GM18873 (cell line): ENCODE results near the gene ZBTB21.

Experiments
- ATAC-seq: cut with Tn5 transposase; IDR thresholded peaks from one replicate; pipeline ENCODE4 v1.9.1; 2021; ENCODE audit warnings: mild to moderate bottlenecking, moderate library complexity, moderate number of reproducible peaks; ENCODE audit not compliant: unreplicated experiment, low FRiP score

The ZBTB21 gene

DNA sequence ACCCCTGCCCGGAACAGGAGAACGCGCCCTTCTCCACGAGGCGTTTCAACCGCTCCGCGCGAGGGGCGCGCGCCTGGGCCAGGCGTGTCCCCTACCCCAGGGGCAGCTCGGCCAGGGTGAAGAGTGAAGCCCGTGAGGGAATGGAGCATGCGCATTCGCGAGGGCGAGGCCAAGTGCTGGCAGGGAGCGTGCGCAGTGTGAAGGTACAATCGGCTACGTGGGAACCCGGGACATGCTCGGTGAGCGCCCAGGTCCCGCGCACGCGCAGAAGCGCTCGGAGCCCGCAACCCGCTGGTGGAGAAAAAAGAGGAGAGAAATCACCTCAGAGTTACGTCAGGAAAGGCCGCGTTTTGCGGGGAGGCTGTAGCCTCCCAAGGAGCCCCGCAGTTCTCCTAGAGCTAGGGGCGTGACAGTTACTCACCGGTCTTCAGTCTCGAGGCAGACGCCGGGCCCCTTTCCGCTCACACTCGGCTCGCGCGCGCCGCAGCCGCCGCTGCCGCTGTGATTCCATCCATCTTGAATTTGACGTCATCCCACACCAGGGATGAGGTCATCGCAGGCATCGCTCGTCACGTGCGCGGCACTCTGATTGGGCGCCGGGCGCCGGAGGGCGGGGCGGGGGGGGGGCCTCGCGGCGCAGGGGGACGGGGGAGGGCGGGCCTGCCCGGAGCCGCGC, at the start of gene ZBTB21:
Gene ZBTB21 (minus strand): TSS at position 530 of the 676 bp plus-strand sequence. CDS start 16,265 bp downstream, outside the sequence.
- ATAC-seq: peak; percentile 54

DNA sequence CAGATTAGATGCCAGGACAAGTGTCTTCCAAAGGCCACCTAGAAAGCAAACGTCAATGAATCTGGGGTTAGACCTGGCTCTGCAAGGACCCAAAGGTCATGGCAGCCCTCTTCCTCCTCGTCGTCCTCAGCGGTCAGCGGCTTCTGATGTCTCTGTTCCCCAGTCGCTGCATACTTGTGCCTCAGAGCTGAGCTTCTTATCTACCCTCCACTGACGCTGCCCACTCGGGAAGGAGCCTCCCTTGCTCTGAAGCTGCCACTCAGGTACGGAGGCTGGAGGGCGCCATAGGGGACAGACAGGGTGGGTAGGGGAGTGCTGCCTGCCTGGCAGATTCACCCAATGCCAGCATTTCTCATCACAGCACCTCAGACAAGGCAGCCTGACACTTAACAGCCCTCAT, 49.6 kb upstream of the ZBTB21 start:
- ATAC-seq: no peak

DNA sequence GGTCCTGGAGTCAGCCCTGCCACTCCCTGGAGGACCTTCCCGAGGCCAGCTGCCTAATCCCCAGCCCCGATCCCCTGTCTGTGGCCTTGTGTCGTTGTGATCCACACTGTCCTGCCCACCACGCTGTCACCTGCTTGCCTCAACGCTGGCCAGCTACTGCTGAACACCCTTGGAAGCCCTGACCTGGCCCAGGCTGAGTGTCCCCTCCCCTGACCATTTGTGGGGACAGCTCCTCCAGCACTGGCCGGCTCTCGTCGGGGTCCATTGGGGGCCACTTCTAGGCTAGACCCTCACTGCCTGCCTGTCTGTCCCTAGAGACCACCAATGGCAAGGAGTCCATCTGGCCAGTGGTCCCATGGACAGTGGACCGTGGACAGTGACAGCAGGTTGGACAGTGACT, 49.0 kb upstream of the ZBTB21 start:
- no peak for ATAC-seq

DNA sequence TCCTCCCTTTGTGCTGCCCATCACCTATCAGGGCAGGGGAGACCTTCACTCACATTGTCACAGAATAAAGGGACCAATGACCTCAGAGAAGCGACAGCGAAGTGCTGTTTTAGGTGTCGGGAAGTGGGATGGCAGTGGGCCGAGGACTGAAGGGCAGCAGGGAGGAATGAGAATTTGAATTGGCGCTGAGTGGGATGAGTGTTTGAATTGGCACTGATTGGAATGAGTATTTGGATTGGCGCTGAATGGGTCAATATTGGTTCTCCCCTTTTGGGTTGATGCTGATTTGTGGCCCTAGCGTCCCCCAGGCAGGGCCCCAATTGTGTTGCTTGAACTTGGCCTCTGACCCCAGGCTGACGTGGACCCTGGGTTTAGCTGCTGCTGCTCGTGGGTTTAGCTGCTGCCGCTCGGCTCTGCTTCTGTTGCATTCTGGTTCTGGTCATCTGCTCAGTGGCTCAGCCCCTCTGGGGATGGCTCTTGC, 48.5 kb upstream of the ZBTB21 start:
- no peak for ATAC-seq

DNA sequence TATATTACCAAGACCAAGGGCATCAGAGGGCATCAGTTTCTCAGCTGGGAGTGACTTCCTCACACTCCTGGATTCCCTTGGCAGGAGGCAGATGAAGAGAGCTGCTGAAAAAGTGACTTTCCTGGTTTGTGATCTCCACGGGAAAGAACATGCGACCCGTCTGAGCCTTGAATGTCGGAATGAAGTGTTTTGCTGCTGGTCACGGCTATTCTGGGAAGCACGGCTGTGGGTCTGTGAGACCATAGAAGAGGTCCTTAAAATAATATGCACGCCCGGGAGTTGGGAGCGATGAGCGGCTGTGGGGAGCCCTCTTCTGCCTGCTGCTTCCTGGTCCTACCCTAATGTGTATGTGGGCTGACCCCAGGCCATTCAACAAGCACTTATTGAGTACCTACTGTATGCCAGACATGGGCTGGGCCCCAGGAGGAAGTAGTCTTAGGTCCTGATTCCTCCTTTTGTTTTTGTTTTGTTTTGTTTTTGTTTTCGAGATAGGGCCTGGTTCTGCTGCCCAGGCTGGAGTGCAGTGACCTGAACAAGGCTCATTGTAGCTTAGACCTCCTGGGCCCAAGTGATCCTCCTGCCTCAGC, 47.8 kb upstream of the ZBTB21 start:
- ATAC-seq: no peak

DNA sequence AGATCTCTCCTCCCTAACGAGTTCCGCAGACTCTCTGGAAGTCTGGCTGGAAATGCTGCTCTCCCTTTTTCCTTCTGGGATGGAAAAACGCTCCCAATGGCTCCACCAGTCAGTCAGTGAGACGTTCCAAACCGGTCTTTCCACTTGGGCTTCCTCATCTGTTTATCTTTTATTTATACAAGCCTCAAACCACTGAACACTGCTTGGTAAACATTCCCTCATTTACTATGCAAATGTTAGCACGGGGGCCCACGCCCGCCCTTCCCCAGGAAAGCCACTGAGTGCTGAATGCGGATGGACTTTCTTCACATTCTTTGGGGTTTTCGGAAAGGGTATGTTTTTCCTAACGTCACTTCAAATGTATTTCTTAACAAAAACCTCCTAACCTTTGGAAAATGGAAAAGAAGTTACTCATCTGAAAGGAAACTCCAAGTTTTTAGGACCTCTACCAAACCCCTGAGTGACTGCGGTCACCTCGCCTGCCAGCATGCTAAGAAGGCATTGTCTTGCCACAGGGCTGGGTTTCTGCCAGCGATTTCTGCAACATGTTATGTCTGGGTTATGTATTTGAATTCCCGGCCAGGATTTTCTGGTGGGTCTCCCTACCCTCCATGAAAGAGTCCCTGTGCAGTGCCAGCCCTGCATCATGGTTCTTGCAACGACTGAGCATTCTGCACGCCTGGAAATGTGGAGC, 47.0 kb upstream of the ZBTB21 start:
- ATAC-seq: no peak

DNA sequence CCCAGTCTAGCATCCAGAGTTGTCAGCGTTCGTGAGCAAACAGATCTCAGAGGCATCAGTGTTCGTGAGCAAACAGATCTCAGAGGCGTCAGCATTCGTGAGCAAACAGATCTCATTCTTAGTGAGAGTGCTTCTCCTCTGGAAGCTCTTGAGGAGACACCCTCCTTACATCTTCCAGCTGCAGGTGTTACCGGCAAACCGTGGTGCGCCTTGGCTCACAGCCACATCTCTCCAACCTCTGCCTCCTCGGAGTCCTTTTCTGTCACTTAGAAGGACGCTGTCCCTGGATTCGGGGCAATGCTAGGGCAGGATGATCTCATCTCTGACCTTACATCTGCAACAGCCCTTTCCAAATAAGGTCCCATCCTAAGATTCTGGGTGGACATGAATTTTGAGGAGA, 46.3 kb upstream of the ZBTB21 start:
- ATAC-seq: no peak

DNA sequence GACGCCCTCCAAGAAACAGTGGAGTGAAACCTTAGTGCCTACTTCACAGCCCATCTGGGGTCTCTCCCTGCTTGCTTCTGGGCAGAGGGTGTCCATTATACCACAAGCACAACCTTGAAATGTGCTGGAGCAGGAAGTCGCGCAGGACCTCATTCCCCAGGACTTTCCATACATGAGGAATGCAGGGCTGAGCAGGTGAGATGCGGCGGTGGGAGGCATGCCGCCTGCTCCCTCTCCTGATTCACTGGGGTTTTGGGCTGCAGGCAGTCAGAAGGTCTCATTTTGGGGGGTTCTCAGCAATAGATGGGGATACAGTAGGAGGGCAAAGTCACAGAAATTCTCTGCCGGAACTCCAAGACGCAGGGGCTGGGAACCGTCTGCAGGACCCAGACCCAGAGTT, 45.3 kb upstream of the ZBTB21 start:
- ATAC-seq: no peak

DNA sequence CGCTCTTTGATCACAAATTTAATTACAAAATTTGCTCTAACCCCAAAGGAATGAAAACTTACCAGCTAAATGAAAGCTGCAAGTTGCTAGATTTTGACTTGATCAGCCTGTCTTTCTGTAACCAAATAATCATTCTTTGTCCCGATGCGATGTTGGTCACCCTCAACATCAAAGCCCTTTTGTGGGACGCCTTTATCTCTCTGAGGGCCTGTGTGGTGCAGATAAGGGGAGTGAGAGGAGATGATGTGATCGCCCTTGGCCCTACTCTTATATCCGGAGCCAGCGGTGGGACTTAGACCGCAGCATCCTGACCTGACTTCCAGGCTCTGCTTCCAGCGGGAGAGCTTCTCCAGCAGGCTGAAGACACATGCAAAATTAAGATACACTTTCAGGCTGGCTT, 41.6 kb upstream of the ZBTB21 start:
- no peak for ATAC-seq

DNA sequence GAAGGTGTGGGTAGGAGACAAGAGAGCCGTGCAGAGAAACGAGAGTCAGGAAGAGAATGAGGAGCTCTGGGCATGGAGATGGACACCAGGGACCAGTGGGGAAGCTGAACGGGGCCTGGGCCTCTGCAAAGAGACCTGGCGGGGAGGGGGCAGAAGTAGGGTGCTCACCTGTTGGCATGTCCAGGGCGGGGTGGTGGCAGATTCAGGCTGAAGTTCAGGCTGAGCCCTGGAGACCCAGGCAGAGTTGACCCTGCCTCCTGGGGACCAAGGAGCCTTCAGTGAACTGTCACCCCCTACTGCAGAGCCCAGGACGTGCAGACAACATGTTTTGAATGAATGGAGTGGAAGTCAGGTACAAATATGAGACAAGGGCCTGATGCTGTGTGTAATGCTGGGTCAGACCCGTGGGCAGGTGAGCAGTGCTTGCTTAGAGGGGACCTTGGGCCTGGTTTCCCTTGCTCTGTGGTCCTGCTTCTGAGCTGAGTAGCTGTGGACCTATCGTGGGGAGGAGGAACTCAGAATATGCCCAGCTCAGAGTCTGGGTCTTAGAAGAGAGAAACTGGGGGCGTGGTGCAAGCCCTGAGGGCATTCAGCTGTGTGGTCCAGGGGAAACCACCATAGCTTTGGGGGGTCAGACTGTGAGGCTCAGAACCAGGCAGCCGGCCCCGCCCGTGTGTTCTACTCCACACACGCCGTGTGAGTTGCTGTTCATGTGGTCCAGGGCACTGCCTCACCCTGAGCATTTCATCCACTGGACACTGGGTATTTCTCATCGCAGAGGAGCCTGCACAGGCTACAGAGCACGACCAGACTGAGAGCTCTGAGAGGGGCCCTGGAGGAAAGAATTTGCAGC, 39.6 kb upstream of the ZBTB21 start:
- no peak for ATAC-seq

DNA sequence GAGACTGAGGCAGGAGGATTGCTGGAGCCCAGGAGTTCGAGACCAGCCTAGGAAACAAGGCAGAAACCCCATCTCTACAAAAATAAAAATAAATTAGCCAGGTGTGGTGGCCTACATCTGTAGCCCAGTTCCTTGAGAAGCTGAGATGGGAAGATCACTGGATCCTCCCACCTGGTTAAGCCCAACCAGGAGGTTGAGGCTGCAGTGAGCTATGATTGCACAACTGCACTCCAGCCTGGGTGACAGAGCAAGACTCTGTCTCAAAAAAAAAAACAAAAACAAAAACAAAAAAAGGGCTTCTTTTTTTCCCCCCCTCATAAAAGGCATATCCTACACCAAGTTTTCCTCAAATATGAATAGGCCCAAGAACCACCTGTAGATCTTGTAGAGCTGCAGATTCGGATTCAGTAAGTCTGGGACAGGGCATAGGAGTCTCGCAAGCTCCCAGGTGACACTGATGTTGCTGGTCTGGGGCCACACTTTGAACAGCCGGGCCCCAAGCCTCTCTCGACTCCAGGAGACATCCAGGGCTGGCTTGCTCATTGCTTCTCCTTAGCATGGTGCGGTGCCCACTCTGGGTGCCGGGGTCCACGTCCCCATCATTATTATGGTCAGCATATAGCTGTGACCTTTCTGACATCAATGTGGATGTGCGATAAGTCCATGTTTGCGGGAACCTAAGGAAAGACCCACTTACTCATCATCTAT, 38.9 kb upstream of the ZBTB21 start:
- ATAC-seq: no peak

DNA sequence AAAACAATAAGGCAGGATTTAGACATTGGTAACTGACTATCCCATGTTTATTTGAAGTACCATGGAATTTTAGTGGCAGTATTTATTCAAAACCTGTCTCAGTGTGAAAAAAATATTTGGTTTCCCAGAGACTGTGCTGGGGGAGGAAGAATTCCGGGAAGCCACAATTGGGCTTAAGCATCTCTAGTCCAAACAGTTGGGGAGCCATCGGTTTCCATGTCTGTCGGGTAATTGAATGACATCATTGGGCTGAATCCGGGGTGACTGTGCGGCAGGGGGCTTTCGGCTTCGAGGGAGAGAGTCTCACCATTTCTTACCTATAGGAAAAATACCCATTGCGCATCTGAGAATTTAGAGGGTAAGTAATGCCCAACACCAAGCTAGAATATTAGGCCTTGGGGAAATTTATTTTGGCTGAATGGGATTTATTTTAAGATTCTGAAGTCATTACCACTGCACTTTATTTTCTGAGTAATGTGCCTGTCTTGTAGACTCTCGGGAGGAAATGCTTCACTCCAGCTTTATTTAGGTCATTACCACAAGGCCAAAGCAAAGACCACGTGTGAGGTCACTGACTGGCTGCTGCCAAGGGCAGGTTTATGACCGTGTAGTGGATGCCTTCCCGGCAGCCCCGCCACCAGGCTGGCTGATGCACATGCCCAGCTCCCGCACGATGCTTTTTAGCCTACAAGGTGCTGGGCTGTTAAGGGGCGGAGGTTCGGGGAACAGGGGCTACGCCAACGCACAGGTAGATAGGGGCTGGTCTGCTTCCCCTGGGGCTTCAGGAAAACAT, 37.9 kb upstream of the ZBTB21 start:
- no peak for ATAC-seq

DNA sequence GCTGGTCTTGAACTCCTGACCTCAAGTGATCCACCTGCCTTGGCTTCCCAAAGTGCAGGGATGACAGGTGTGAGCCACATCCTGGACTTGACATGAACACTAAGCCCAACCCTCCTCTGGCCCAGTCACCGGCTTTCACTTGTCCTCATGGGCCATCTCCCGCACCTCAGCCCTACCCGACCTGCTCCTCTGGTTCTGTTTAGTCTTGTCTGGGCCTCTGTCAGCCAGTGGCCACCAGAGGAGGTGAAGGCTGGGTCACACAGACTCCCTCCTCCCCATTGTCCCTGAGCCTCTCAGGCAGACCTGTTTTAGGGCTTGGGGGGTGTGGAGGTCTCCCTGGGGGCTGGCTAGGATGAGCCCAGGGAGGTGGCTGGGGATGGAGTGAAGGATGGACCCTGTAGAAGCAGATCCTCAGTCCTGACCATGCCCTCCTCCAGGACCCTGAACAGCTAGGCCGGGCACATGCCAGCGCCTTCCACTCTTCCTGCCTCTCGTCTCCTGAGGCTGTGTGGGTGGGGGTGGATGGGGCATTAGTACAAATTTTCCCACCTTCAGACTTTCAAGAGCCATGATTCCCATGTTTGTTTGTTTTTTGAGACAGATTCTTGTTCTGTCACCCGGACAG, 34.8 kb upstream of the ZBTB21 start:
- no peak for ATAC-seq

DNA sequence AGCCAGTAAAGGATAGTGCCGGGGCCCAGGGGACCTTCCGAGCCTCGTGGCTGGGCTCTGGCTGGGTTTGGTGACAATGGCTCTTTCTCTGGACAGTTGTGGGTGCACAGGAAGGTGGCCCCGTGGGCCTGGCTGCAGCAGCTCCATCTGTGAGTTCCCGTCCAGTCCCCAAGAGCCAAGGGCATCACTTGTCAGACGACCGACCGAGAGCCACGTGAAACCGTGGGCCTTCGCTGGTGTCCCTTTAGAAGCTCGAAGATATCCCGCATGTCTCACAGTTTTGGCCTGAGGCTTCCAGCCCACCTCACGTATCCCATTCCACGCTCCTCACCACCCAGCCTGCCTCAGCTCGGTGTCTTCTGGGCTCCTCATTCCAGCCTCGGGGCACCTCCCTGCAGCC, 33.8 kb upstream of the ZBTB21 start:
- no peak for ATAC-seq

DNA sequence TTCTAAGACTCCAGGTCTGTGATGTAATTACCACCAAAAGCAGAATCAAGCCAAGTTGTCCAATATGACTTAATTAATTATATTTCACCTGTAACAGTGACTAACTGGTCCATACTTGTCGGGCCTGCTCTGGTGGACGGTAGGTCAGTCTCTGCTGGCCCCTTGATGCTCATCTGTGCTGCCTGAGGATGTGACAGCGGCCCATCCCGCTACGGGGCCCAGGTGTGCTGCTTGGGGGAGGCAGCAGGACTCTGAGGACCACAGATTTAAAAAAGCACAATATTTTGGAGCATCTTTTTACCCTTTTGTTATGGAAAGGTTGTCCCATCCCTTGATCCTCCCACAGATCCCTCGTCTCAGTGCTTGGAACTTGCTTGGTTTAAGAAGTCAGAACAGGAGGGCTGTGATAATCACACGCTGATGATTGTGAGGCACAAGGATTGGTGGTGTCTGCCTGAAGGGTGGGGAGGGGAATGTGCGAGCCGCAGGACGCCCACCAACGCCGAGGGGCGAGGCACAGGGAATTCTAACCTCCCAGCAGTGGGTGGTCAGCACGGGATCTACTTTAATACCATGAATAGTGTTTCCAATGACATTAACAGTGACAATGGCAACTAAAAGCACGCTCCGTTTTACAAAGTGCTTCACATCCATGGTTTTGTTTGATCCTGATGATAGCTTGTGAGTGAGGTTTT, 33.2 kb upstream of the ZBTB21 start:
- no peak for ATAC-seq

DNA sequence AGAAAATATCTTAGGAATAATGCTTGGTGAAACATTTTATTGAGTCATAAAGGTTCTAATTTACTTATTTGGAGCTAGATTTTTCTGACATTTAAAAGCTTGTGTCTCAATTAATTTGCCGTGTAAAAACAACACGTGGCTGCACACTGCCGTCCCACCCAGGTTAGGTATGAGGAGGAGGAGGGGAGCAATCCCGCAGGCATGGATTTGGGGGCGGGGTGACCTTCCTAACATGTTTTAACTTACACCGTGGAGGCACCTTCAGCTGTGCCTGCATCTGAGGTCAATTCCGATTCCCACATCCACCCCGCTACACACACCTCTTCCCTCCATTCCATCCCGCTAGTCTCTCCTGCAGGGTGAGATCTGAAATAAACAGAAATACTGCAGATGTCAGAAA, 32.5 kb upstream of the ZBTB21 start:
- ATAC-seq: no peak

DNA sequence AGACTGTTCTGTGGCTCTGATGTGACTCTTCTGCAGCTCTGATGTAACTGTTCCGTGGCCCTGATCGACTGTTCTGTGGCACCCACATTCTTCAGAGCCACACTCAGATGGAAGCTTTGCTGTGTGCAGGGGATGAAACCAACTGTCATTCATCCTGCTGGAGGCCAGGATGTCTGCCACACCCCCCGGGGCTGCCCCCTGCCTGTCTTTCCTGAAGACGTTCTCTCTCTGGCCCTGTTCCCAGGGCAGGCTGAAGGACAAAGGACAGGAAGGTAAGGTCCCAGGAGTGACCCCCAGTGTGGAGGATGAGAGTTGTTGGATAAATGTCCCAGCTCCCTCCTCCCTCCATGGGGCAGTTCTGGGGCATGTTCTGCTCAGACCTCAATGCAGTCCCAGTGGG, 31.6 kb upstream of the ZBTB21 start:
- ATAC-seq: no peak

DNA sequence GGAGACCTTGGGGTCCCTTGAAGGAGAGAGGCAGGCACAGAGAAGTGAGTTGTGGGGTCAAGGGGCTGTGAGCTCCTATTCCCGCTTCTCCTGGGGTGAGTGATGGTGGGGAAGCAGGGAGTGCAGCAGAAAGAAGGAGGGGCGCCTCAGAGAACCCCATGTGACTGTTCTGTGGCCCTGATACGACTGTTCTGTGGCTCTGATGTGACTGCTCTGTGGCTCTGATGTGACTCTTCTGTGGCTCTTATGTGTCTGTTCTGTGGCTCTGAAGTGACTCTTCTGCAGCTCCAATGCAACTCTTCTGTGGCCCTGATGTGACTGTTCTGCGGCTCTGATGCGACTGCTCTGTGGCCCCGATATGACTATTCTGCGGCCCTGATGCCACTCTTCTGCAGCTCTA, 31.1 kb upstream of the ZBTB21 start:
- ATAC-seq: no peak
